Left lung (tissue), 10 donors: ENCODE measurements around the gene NBAS. TPM values are rescaled to one million over a fixed set of nuclear protein-coding genes. Genes with fewer than 3 reads are reported as not detected.

Experiments
- ATAC-seq: fragments of 200-7000 bp; cut with Tn5 transposase; one replicate; pipeline ENCODE4 v1.9.1; 2020; ENCODE audit warnings: moderate library complexity
- DNase-seq, 4 donors: peaks; one replicate each; pipeline ENCODE4 v3.0.0-alpha.2; 2013 to 2020
- H3K27ac ChIP-seq, 2 donors: fragments of 200-600 bp; sonication (generic) in 1 of 2; one replicate each; pipeline versions ENCODE4 v1.5.0 to v1.8.0; 2020 to 2021
- H3K27me3 ChIP-seq, 2 donors: fragments of 200-600 bp; sonication (generic) in 1 of 2; one replicate each; pipeline versions ENCODE4 v1.5.0 to v1.8.0; 2020 to 2021
- H3K36me3 ChIP-seq, 2 donors: fragments of 200-600 bp; sonication (generic) in 1 of 2; one replicate each; pipeline versions ENCODE4 v1.5.0 to v1.8.0; 2020 to 2021
- H3K4me1 ChIP-seq, 2 donors: fragments of 200-600 bp; one replicate each; pipeline ENCODE4 v1.8.0; 2021
- H3K4me3 ChIP-seq, 2 donors: fragments of 200-600 bp; sonication (generic) in 1 of 2; one replicate each; pipeline versions ENCODE4 v1.5.0 to v1.8.0; 2020 to 2021; ENCODE audit warnings: mild to moderate bottlenecking in 1 of 2
- H3K9me3 ChIP-seq, 2 donors: fragments of 200-600 bp; sonication (generic) in 1 of 2; one replicate each; pipeline versions ENCODE4 v1.5.0 to v1.8.0; 2020 to 2021
- intact Hi-C, 2 donors: fragments of 100-400 bp; cut with DNase I; formaldehyde crosslinking; loops; one replicate each; pipeline versions ENCODE4 v1.11.2 to v1.14.2; 2022
- polyA plus RNA-seq, 6 donors: library from polyadenylated mRNA; unstranded; fragments of 120-200 nt; gene quantifications; one replicate each; pipeline ENCODE4 v1.2.1, GENCODE V29; 2013; ENCODE audit not compliant: insufficient read length in 6 of 6
- total RNA-seq, 2 donors: library from RNA; stranded (reverse); fragmentation: NEBNext Ultra II Directional; extraction: Animal tissue kit (Norgen Biotek cat#: 25700); gene quantifications; one replicate each; pipeline ENCODE4 v1.2.1, GENCODE V29; 2021
- TF ChIP-seq, protein P1 (sequence below), 2 donors: fragments of 200-600 bp; sonication (generic) in 1 of 2; IDR thresholded peaks; one replicate each; pipeline versions ENCODE4 v1.5.0 to v1.8.0; 2021; ENCODE audit warnings: antibody characterized with exemption in 2 of 2
- donor health status: DM: no; HTN: yes; CAD: no.
- donor health status: DM: no; HTN: no; CAD: no.

Gene NBAS
- total and polyA plus RNA-seq, 8 donors: 36.6 to 57.4 (median 46.3) TPM

DNA sequence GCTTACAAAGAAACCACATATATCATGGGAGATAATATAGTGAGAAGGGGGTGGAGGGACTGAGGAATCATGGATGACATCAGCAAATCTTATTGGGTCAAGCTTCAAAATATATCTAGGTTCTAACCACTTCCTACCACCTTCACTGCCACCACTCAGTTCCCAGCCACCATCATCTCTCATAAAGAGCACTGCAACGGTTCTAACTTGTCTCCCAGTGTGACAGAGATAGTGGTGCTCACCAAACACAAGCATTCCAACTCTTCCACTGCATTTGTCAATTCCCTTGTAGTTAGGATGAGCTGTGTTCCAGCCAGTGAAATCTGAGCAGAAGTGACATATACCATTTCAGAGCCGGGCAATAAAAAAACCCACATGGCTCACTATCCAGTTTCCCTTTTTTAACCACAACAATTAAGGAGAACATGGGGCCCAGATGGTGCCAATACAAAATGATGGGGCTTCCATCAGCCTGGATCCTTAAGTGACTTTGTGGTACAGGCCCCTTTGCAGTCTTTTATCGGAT lies 318.1 kb downstream of the NBAS start:
- DNase-seq: no peak
- TF ChIP-seq, protein P1, sequence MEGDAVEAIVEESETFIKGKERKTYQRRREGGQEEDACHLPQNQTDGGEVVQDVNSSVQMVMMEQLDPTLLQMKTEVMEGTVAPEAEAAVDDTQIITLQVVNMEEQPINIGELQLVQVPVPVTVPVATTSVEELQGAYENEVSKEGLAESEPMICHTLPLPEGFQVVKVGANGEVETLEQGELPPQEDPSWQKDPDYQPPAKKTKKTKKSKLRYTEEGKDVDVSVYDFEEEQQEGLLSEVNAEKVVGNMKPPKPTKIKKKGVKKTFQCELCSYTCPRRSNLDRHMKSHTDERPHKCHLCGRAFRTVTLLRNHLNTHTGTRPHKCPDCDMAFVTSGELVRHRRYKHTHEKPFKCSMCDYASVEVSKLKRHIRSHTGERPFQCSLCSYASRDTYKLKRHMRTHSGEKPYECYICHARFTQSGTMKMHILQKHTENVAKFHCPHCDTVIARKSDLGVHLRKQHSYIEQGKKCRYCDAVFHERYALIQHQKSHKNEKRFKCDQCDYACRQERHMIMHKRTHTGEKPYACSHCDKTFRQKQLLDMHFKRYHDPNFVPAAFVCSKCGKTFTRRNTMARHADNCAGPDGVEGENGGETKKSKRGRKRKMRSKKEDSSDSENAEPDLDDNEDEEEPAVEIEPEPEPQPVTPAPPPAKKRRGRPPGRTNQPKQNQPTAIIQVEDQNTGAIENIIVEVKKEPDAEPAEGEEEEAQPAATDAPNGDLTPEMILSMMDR (IDR thresholded peaks at IDR 0.05): no peak
- no peaks in the 10 kb centered on the region for H3K9me3 ChIP-seq

DNA sequence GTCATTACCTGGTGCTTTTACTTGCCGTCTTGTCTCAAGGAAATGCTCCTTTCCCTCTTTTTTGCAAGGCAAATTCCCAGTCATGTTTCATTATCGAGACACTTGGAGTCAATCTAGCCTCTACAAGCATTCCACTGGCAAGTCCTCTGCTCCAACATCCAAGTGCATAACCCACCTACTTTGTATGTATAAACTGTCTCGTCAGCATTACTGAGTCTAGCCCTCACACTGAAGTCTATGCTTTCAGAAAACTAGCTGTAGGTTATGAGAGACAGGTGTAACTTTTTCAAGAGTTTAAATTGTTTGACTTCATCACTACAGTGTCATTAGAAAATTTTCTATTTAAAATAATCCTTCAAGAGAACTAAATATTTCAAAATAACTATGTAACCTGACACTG lies 319.2 kb downstream of the NBAS start:
- H3K4me3 ChIP-seq: no peak overlapping the region
- H3K9me3 ChIP-seq: no peaks in the 10 kb centered on the region
- DNase-seq: no peak
- no peaks in the 10 kb centered on the region for H3K36me3 ChIP-seq
- H3K27ac ChIP-seq: no peak overlapping the region
- TF ChIP-seq, protein P1 (IDR thresholded peaks at IDR 0.05): no peak
- no peaks in the 10 kb centered on the region for H3K27me3 ChIP-seq
- intact Hi-C loops: no loop called here
- ATAC-seq: peak; percentile 29
- H3K4me1 ChIP-seq: no peaks in the 10 kb centered on the region

More for the DNA sequence above, 318.1 kb downstream of the NBAS start:
- Histone ChIP-seq H3K36me3 (no peaks in the 10 kb centered on the region), H3K4me3 (no peak overlapping the region), H3K27me3 (no peaks in the 10 kb centered on the region), H3K4me1 (no peaks in the 10 kb centered on the region), H3K27ac (no peak overlapping the region)
- ATAC-seq: no peak
- intact Hi-C loops: no loop called here

DNA sequence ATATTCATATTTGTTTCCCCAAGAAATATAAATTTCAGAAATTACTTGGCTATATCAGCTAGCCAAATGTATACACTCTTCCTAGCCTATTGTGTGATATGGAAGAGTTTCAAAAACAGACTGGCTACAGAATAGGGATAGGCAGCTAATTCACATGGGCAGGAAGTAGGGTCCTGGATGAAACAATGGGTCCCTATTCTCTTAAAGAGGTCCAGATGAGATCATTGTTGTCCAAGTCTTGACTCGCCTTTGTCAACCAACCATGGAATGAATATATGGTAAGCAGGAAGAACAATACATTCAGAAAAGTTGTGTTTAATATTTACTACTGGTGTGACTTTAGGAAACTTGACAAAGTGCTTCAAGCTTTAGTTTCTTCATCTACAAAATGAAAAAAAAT lies 319.9 kb downstream of the NBAS start:
- H3K27me3 ChIP-seq: no peaks in the 10 kb centered on the region
- no peaks in the 10 kb centered on the region for H3K9me3 ChIP-seq
- no peak for ATAC-seq
- no peaks in the 10 kb centered on the region for H3K36me3 ChIP-seq
- no peaks in the 10 kb centered on the region for H3K4me1 ChIP-seq
- DNase-seq: no peak
- H3K4me3 ChIP-seq: no peak overlapping the region
- intact Hi-C loops: no loop called here
- no peak overlapping the region for H3K27ac ChIP-seq
- TF ChIP-seq, protein P1 (IDR thresholded peaks at IDR 0.05): no peak

DNA sequence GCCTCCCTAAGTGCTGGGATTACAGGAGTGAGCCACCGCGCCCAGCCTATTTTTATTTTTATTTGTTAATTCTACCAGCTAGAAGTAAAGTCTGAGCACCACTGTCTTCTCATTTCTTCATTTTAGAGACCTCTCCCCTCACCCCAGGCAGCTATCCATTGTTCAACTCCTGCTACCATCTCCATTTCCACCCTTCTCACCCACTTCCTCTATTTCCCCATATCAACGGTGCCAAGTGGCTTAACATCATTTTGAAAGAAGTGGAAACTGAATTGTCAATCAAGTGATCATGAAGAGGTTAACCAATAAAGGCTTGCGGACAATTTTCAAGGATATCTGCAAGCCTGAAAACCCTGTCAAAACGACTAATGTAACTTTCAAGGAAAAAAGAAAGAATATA lies 323.1 kb downstream of the NBAS start:
- intact Hi-C loops: no loop called here
- ATAC-seq: no peak
- H3K27me3 ChIP-seq: no peaks in the 10 kb centered on the region
- no peaks in the 10 kb centered on the region for H3K9me3 ChIP-seq
- H3K4me1 ChIP-seq: no peaks in the 10 kb centered on the region
- H3K4me3 ChIP-seq: no peak overlapping the region
- DNase-seq: no peak
- TF ChIP-seq, protein P1 (IDR thresholded peaks at IDR 0.05): no peak
- H3K36me3 ChIP-seq: peaks cover 0 to 9% of the 10 kb centered on the region in 2 donors
- no peak overlapping the region for H3K27ac ChIP-seq

DNA sequence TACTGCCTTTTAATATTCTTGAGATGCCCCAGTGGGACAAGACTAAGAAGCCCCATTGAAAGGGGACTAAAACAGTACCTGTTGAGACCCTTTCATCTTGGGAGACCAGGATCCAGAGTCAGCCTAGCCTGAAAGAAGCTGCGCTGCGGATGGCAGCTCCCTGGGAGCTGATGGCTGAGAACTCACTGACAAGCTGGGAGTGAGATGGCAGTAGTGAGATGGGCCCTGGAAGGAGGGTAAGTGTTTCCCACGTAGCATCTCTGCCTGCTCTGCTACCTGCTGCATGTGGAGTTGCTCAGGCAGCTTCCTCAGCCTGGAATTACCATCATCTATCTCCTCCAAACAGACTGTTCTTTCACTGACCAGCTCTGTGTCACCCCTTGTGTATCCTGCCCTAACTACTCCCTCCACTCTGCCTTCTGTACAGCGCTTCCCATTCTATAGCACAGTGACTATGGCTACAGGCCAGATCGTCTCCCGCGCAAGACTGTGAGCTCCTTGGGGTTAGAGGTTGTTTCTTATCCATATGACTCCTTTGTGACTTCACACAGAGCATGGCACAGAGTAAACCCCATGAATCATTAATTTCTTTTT lies 330.4 kb downstream of the NBAS start:
- TF ChIP-seq, protein P1 (IDR thresholded peaks at IDR 0.05): no peak
- intact Hi-C loops: no loop called here
- no peak overlapping the region for H3K4me3 ChIP-seq
- no peak overlapping the region for H3K27ac ChIP-seq
- peaks cover 0 to 3% of the 10 kb centered on the region in 2 donors for H3K9me3 ChIP-seq
- peaks cover 0 to 32% of the 10 kb centered on the region in 2 donors for H3K36me3 ChIP-seq
- H3K4me1 ChIP-seq: no peaks in the 10 kb centered on the region
- H3K27me3 ChIP-seq: no peaks in the 10 kb centered on the region
- DNase-seq (no peak), ATAC-seq (no peak)
